ENCODE results near the gene IRX4.

- TF ChIP-seq CTCF (IDR thresholded peaks at IDR 0.05) (no peak), POLR2A (IDR thresholded peaks at IDR 0.05) (no peak)
Observed at GRCh38 chr5:1929108-1929991, 46.6 kb upstream of the IRX4 start.
